HG03095 (cell line): ENCODE data around the gene VSTM4.
A peak's percentile ranks its signal among the peaks of the same experiment; 100 is the strongest.

Source experiments
- ATAC-seq: cut with Tn5 transposase; IDR thresholded peaks from one replicate; pipeline ENCODE4 v1.9.1; 2021; ENCODE audit warnings: moderate library complexity; ENCODE audit not compliant: unreplicated experiment

VSTM4 gene

GRCh38 chr10:49115015-49115795, at the start of gene VSTM4:
Gene VSTM4 (minus strand): TSS chr10:49115522. CDS start chr10:49115485, 37 bp downstream.
- no peak for ATAC-seq

- peak; percentile 84 for ATAC-seq
These were observed 49.4 kb upstream of the VSTM4 start for GRCh38 chr10:49164559-49165188.

- no peak for ATAC-seq
These were observed 48.4 kb upstream of the VSTM4 start for GRCh38 chr10:49163741-49164140.

- no peak for ATAC-seq
These were observed 47.5 kb upstream of the VSTM4 start for GRCh38 chr10:49162761-49163310.

- no peak for ATAC-seq
These were observed 46.7 kb upstream of the VSTM4 start for GRCh38 chr10:49162063-49162462.

- no peak for ATAC-seq
These were observed 46.2 kb upstream of the VSTM4 start for GRCh38 chr10:49161411-49161997.

GRCh38 chr10:49160814-49161213, 45.5 kb upstream of the VSTM4 start:
- ATAC-seq, result no peak

GRCh38 chr10:49160110-49160509, 44.8 kb upstream of the VSTM4 start:
- no peak for ATAC-seq

- ATAC-seq, result no peak
These were observed 43.6 kb upstream of the VSTM4 start for GRCh38 chr10:49158915-49159314.

GRCh38 chr10:49158404-49158803, 43.1 kb upstream of the VSTM4 start:
- ATAC-seq, result no peak

GRCh38 chr10:49157229-49157628, 41.9 kb upstream of the VSTM4 start:
- ATAC-seq, result no peak

- no peak for ATAC-seq
These were observed 39.3 kb upstream of the VSTM4 start for GRCh38 chr10:49154641-49155040.

GRCh38 chr10:49153971-49154370, 38.6 kb upstream of the VSTM4 start:
- ATAC-seq, result no peak

GRCh38 chr10:49153115-49153514, 37.8 kb upstream of the VSTM4 start:
- ATAC-seq, result no peak

GRCh38 chr10:49152663-49153062, 37.3 kb upstream of the VSTM4 start:
- no peak for ATAC-seq

- ATAC-seq, result no peak
These were observed 36.7 kb upstream of the VSTM4 start for GRCh38 chr10:49152037-49152436.

GRCh38 chr10:49151481-49151880, 36.2 kb upstream of the VSTM4 start:
- ATAC-seq, result no peak

GRCh38 chr10:49151025-49151445, 35.7 kb upstream of the VSTM4 start:
- no peak for ATAC-seq

- ATAC-seq, result no peak
These were observed 35.1 kb upstream of the VSTM4 start for GRCh38 chr10:49150426-49150825.

GRCh38 chr10:49149881-49150280, 34.6 kb upstream of the VSTM4 start:
- ATAC-seq, result no peak

GRCh38 chr10:49144058-49144720, 28.9 kb upstream of the VSTM4 start:
- no peak for ATAC-seq
